GM21619 (cell line): ENCODE data around the gene ATG7.

ENCODE experiments used
- ATAC-seq: cut with Tn5 transposase; IDR thresholded peaks from one replicate; pipeline ENCODE4 v1.9.1; 2021; ENCODE audit not compliant: unreplicated experiment

ATG7 gene

DNA sequence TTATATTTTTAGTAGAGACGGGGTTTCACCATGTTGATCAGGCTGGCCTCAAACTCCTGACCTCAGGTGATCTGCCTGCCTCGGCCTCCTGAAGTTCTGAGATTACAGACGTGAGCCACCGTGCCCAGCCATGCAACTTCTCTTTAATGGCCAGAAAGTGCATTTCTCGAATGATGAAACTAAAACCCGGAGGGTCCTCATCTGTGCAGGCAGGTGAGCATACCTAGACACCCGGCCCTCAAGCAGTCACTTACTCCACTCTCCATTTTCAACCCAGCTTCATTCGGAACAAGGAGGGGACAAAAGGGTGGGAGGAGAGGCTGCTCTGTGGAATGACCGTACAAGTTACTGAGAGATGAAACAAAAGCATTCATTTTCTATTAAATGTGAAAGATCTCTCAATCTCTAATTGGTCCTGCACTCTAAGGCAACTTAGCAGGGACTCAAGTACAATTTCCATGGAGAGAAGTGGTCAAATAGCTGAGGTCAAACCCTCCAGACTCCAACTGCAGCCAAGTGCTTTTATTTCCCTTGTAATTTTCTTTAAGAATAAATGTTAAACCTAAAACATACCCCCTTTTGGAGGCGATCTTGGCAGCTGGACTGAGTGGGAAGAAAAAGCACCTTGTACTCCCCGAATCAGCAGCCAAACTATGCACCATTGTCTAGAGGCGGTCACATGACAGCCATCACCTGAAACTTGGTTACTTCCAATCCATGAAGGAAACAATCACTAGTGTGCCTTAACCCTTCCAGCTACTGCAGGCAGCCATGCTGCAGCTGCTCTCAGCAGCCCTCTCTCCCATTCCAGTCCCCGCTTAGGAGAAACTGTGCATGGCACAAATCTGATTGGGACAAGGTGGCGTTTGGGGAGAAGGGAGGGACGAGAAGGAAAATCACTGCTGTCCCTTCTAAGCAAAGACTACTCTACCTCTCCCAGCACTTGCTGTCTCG is 309.3 kb downstream of the ATG7 start:
- ATAC-seq = no peak

DNA sequence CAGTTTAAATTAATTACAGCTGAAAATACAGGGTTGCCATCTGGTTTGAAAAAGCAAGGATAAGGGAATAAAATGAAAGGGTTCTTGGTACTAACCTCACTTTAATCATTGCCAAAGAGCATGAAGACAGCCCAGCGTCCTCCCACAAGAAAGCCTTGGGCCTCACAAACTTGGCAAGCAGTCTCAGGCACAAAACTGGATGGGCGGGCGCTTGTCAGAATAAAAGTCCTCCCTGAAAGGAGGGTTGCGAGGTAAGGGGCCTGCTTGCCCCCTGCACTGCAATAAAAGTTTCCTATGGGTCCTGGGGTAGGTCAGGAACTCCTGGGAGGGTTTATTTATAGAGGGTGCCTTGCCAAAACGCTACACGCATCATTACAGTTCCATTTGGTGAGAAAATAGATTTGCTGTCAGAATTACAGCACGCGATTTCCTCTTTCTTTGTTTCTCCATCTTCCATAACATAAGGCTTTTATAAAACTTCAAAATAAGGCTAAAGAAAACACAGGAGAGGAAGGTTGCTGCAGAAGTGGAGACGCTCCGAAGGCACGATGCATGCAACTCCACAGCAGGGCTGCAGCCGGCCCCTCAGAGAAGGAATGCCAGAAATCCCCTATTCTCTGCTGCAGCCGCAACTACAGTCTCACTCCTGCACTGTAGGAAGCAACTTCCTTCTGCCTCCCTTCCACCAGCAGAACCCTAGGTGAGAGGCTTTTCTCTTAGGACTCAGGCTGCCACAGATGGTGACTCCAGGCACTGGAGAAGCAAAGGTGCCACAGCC is 310.2 kb downstream of the ATG7 start:
- no peak for ATAC-seq

DNA sequence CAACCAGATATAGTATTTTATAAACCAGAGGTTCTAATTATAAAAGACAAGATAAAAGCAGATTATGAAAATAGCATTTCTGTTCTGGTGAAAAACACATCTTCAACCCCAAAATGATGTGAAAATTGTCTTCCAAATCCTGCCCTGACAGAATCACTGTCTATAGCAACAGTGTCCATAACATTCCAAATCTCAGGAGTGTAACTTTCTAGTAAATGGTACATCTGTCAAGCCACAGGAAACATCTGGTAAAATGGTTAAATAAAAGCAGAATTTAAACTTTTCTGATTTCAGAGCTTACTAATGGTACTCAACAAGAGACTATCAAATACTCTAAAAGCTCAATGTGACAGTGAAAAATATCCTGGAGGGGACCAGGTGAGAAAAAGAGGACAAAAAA is 311.0 kb downstream of the ATG7 start:
- no peak for ATAC-seq

DNA sequence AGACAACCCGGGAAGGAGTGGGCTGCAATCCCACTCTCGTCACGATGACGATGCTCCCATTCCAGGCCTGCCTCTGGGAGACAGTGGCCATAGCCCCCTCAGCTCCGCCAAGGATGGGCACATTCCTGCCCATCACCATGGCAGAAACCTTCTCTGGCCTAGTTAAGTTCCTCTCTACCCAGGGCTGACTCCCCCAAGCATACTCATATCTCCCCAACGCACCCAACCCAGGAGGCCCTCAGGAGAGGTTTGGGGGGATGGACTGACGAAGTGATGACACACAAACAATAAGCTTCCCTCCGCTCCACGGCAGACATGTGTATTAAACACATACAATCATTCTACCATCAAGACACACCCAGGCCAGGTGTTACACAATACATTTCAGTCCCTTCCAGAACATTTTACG is 311.4 kb downstream of the ATG7 start:
- no peak for ATAC-seq

DNA sequence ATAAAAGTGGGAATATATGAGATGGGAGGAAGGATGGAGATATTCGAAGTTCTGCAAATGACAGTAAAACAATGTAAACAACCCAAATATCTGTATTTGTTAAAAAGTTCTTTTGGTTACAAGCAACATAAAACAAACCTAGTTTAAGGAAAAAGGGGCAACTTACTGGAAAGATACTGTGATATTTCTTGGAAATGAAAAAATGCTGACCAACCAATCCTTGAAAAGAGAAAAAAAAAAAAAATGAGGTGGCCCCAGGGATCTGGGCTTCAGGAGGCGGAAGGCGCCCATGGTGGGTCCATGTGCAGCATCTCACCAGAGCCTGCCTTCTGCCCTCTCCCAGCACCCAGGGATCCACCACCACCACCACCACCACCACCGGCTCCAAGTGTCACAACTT is 312.4 kb downstream of the ATG7 start:
- no peak for ATAC-seq

DNA sequence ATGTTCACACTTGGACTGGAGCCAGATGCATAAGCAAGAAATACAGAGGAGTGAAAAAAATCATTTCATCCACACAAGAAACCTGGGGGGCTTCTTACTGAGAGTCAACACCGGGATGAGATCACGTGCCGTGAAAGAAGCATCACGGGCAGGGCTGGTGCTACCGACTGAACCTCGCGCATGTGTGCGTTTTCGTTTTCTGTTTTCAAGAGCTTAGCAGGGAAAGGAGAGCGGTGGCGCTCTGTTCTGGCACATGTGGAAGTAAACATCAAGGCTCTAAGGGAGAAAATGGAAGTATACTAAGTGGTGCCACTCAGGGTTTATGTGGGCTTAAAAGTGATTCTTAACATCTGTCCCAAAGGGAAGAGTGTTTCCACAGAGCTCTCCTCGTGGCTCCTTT is 315.6 kb downstream of the ATG7 start:
- ATAC-seq = no peak

DNA sequence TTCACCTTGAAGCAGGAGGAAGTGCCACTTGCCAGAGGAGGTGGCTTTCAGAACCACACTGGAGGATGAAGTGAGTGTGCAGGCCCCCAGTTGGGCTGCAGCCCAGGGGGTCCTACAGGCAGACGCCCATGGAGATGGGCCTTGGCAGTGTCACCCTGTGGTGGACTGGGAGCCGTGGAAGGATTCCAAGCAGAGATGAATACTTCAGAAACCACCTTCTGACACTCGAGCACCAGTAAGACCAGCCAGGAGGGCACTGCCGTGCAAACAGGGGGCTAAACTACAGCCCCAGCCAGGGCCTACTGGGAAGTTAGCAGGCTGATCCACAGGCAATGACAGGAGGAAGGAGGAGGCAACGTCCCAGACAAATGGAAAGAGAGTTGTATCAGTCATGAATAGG is 316.1 kb downstream of the ATG7 start:
- no peak for ATAC-seq

DNA sequence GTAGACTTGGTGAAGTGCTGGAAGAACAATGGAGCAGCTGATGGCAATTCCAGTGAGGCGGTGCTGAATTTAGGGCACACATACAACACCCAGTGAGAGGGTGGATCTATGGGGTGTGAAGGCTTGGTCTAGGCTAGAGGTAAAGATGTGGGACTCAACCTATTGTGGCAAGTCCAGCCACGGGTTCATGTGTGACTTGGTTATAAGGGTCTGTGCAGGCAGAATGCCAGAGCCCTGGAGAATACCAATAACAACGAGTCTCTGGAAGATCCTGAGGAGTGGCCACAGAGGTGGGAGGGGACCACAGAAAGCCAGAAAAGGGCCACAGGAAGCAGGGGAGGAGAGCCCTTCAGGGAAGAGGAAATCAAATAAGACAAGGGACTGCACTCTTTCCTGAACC is 316.6 kb downstream of the ATG7 start:
- ATAC-seq = no peak

DNA sequence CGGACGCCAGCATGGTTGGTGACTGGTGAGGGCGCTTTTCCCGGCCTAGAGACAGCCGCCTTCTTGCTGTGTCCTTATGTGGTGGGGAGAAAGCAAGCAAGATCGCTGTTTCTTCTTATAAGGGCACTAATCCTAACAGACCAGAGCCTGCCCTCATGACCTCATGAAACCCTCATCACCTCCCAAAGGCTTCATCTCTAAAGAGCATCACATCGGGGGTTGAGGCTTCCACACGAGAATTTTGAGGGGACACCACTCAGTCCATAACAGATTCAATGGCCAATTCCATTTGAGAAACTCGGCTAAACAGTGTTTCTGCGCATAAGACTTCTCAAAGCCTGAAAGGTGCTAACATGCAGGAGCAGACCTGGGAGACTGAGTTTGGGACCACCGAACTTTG is 317.5 kb downstream of the ATG7 start:
- ATAC-seq = no peak

DNA sequence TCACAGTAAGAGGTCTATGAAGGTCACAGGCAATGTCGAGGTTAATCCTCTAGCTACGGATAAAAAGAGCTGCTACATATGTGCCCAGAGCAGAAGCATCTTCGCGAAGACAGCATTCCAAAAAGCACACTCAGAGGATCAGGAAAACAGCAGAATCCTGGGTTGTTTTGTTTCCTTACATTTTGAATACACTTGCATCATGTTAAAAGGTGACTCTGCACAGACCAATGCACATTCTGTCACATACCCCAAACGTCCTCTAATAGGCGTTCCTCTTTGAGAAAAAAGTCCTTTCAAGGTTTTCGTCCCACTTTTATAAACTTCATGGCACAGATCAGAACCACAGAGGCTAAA is 318.8 kb downstream of the ATG7 start:
- ATAC-seq = no peak

DNA sequence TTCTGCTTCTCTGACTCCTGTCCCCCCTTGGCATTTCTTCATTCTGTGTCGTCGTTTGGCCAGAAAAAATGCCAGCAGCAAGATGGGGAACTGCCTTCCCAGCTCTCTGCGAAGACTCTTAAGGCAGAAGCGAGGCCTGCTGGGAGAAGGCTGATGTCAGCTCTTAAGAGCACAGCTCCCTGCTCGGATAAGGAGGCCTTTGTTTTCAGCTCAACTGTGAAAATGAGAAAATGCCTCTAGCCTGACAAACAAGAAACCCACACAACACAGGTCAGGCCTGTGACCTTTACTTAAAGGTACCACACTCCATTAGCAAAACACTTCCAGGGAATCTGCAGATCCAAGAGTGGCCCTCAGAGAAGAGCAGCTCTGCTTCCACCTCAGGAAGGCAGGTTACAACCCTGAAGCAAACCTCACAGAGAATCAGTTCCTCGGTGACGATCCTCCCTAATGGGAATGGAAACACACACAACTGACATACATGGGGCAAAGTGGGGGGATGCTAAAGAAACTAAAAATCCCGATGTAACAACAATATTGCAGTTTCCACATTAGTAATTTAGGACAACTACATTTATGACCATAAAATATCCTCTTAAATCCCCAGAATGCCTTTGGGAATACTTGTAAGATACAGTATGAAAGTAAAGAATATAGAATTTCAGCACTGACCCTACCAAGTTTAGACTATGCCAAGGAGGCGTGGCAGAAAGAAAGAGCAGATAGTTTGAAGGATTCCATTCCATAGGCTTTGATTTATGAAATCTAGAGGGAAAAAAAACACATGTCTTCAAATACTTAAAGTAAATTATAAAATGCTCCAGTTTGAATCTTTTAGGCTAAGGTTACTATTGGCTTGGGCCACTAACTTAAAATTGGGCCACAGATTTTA is 319.4 kb downstream of the ATG7 start:
- ATAC-seq = no peak

DNA sequence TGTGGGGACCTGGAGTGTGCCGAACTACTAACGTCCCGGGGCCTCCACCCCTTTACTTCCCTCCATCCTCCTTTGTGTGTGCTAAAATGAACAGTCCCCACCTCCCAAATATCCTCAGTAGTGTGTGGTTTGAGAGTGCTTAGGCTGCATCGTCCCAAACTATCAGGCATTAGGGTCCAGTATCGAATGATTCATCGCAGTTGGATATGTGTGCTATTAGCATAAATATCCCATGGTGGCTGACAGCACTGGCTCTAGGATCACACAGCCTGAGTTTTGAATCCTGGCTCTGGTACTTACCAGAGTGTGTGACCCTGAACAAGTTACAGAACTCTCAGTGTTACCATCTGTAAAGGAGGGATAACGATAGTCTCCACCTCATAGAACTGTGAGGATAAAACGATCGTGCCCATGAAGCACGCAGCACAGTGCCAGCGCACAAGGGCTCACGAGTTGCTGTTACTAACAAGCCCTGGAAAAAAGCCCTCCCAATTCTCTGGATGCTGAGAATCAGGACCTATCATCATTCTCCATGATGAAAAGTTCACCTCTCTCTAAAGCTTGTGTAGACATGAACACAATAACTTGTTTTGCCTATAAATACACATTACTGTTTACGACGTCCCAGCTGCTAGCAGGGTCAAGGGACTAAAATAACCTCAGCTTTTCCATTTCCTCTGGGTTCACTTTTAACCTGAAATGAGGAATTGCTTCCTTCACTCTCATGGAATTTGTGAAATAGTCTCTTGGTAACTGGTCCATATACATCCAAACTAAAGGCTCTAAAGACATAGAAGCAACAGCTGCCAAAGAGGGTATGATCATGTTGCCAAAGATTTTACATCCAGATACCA is 320.5 kb downstream of the ATG7 start:
- no peak for ATAC-seq

DNA sequence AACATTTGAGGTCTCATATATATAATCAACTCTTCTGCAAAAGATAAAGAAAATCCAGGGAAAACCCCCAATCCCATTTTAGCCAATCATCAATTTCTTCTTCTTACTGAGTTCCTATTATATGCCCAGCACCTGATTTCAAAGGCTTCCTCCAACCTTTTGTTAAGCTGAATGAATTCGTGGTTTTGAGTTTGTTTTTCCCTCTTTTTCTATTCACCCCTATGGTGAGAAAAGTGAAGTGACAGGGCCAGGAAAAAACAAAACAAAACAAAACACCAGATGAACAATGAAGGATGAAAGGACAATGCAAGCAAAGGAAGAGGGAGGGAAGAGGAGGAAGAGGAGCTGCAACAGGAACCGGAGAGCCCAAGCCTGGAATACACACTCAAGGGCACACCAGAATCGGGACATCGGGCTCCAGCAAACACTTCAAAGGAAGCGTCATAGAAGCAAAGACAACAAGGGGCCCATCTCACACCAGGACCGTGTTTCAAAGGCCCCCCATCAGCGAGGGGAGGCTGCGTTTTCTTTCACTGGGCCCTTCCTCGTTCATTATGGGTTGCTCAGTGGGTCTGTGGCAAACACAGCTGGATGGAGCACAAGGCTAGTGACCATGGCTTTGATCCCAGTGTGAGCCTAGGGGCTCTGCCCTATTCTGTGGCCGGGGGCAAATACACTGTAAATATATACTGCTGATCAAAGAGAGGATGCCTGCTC is 321.3 kb downstream of the ATG7 start:
- no peak for ATAC-seq

DNA sequence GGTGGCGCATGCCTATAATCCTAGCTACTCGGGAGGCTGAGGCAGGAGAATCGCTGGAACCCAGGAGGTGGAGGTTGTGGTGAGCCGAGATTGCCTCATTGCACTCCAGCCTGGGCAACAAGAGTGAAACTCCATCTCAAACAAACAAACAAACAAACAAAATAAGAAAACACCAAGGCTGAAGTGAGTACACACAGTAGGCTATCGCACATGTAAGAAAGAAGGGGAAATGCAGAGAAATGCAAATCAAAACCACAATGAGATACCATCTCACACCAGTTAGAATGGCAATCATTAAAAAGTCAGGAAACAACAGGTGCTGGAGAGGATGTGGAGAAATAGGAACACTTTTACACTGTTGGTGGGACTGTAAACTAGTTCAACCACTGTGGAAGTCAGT is 322.8 kb downstream of the ATG7 start:
- ATAC-seq = peak; percentile 65

DNA sequence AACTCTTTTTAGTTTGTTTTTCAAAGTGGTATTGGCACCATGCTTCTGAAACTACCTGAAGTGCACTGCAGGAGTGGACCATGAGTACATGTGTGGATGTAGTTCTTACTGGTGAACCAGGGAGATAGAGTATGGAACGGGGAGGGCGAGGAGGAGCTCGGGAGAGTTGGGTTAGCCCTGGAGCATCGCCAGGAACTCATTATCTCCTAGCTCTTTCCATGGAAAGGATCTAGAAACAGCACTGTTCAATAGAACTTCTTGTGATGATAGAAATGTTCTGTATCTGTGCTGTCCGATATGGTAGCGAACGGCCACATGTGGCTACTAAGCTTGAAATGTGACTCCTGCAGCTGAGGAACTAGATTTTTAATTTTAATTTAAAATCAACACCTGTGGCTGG is 324.2 kb downstream of the ATG7 start:
- ATAC-seq = no peak

DNA sequence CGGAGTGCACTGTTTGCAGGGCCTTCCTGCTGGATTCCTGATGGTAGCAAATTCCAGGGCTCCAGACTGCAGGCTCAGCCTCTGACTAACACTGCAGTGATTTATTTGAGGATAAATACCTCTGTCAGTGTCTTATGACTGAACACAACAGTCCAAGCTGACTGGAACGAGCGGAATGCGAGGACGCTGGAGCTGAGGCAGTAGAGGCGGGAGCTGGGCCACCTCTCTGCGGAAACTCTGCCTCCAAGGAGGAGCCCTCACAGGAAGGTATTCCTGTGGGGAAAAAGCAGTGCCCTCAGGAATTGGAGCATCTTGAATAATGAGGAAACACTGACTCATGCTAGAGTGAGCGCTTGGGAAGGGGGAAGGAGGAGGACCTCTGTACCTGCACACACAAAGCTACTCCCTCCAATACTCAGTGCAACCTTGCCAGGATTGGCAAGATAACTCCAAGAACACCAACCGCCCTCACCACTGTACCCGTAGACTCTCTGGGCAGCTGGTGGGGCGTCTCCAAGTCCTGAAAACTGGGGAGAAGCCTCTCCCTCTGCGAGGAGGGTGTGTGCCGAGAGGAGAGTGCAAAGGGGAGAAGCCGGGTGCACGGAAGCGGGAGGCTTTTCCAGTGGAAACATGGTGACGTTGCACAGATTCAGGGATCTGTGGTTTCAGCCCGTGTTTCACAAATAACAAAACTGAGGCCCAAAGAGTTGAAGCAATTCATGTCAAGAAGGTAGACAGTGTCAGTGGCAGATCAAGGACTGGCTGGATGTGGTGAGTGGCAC is 328.5 kb downstream of the ATG7 start:
- ATAC-seq = no peak

DNA sequence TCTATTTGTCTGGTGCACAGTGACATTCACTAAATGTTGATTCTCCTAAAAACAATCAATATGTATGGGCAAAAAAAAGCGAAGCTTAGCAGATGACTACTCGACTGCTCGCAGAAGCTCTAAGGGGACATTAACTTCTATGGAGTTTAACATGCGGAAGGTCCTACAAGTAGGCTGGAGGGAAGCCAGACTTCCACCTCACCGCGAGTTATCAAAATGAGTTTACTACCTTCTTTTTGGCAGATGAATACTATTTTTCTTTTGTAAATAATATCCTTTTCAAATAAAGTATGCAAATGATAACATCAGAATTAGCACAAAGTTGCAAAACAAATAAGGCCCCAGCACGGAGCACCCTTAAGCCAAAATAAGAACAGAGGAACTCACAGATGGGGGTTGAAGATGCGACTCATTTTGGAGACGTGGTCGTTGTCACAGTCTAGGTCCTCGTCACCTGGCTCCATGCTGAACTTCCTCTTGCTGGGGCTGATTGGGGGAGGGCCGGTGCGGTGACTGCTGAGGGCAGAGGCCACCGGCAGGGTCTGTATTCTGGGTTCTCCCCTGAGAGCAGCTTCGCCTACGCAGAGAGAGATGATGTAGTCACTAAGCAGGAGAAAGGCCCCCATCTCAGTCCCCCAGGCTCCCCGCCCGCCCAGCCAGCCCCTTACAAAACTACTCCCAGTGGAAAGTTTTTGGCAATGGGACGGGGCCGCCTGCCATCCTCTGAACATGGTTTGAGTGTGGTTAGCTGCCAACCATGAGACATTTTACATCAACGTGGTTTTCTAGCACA is 329.4 kb downstream of the ATG7 start:
- peak; percentile 91 for ATAC-seq

DNA sequence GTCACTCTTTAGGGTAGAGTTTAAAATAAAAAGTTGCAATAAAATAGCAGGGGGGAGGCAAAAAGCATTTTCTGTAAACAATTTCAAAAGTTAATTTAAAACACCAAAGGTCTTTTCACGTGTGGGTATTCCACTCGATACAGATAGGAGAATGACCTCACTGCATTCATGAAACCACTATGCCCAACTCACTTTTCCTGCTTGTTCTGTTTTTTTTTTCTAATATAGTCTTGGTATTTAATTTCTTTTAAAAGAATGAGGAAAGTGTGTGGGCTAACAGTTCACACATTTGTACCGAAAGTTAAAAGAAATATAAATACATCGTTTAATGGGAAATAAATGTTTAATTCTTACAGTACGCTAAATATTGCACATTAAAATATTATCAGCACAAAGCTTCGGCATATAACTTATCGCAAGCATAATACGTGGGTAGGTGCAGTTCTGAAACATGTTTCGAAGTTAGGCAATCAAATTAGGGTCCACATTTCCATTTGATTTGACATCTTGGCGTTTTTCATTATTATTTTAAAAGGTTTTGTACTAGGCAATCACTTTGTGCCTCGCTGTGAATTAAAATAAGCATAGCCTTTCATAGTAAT is 330.1 kb downstream of the ATG7 start:
- no peak for ATAC-seq
